GM23338 (cell line): ENCODE data around the gene THBS1.

Source experiments
- CREB1 ChIP-seq: fragments of 250-450 bp; sonication (Bioruptor Pico); IDR thresholded peaks from 2 replicates; pipeline ENCODE4 v1.5.0; 2020; ENCODE audit warnings: low read depth, mild to moderate bottlenecking, moderate library complexity
- EZH2 ChIP-seq: fragments of 200-600 bp; sonication (generic); IDR thresholded peaks from one replicate; pipeline ENCODE4 v1.8.0; 2017; ENCODE audit warnings: antibody characterized with exemption, mild to moderate bottlenecking, low read depth; ENCODE audit not compliant: unreplicated experiment
- EZH2phosphoT487 ChIP-seq: fragments of 200-600 bp; sonication (generic); IDR thresholded peaks from one replicate; pipeline ENCODE4 v1.8.1; 2018; ENCODE audit warnings: antibody characterized with exemption; ENCODE audit not compliant: unreplicated experiment
- POLR2AphosphoS5 ChIP-seq: IDR thresholded peaks from 2 replicates; pipeline ENCODE4 v1.6.1; 2016; ENCODE audit warnings: antibody characterized with exemption, low read depth
- TF ChIP-seq, protein P1 (sequence below), 2 experiments: fragments of 200-600 bp in 1 of 2; sonication (generic) in 1 of 2; conservative IDR thresholded peaks; 2 replicates each; pipeline versions ENCODE4 v1.5.1 to v1.6.1; 2016 to 2017; ENCODE audit warnings: antibody characterized with exemption in 2 of 2, low read depth in 2 of 2, mild to moderate bottlenecking in 2 of 2, moderate library complexity in 1 of 2
- TF ChIP-seq, protein P2 (sequence below): IDR thresholded peaks from one replicate; pipeline ENCODE4 v1.6.1; 2018; ENCODE audit warnings: antibody characterized with exemption; ENCODE audit not compliant: unreplicated experiment

DNA sequence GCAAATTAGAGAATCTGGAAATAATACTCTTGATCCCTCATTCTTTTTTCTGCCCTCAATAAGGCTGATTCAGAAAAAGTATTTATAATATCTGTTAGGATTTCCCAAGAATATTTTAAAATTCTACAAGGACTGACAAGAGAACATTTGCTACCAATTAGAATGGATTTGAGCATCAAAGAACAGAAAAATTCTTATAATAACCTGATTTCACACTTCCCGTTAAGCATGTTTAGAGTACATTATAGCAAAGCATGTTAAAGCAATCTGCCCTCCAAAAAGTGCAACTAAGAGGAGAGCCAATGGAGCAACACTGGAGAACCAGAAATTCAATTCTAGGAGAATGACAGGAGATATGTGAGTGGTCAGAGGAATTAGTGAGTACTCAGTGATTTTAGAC is 57.2 kb downstream of the THBS1 start:
- TF ChIP-seq, protein P1, sequence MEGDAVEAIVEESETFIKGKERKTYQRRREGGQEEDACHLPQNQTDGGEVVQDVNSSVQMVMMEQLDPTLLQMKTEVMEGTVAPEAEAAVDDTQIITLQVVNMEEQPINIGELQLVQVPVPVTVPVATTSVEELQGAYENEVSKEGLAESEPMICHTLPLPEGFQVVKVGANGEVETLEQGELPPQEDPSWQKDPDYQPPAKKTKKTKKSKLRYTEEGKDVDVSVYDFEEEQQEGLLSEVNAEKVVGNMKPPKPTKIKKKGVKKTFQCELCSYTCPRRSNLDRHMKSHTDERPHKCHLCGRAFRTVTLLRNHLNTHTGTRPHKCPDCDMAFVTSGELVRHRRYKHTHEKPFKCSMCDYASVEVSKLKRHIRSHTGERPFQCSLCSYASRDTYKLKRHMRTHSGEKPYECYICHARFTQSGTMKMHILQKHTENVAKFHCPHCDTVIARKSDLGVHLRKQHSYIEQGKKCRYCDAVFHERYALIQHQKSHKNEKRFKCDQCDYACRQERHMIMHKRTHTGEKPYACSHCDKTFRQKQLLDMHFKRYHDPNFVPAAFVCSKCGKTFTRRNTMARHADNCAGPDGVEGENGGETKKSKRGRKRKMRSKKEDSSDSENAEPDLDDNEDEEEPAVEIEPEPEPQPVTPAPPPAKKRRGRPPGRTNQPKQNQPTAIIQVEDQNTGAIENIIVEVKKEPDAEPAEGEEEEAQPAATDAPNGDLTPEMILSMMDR (conservative IDR thresholded peaks at IDR 0.05; ENCODE audit: low read depth in 2 of 2): no peak
- TF ChIP-seq CREB1 (CRISPR knock-in tag) (no peak), EZH2 (no peak), POLR2AphosphoS5 (no peak), EZH2phosphoT487 (no peak)
- TF ChIP-seq, protein P2, sequence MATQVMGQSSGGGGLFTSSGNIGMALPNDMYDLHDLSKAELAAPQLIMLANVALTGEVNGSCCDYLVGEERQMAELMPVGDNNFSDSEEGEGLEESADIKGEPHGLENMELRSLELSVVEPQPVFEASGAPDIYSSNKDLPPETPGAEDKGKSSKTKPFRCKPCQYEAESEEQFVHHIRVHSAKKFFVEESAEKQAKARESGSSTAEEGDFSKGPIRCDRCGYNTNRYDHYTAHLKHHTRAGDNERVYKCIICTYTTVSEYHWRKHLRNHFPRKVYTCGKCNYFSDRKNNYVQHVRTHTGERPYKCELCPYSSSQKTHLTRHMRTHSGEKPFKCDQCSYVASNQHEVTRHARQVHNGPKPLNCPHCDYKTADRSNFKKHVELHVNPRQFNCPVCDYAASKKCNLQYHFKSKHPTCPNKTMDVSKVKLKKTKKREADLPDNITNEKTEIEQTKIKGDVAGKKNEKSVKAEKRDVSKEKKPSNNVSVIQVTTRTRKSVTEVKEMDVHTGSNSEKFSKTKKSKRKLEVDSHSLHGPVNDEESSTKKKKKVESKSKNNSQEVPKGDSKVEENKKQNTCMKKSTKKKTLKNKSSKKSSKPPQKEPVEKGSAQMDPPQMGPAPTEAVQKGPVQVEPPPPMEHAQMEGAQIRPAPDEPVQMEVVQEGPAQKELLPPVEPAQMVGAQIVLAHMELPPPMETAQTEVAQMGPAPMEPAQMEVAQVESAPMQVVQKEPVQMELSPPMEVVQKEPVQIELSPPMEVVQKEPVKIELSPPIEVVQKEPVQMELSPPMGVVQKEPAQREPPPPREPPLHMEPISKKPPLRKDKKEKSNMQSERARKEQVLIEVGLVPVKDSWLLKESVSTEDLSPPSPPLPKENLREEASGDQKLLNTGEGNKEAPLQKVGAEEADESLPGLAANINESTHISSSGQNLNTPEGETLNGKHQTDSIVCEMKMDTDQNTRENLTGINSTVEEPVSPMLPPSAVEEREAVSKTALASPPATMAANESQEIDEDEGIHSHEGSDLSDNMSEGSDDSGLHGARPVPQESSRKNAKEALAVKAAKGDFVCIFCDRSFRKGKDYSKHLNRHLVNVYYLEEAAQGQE: no peak
